Endothelial cell of umbilical vein (primary cell): Measurements from ENCODE around the gene TMEM87B. TPM values are rescaled to one million over a fixed set of nuclear protein-coding genes. Genes with fewer than 3 reads are reported as not detected.

Experiments
- BruUV-seq: library from RNA; stranded (reverse); fragments of 400-500 nt; replicated peaks from 2 replicates; lab custom pipeline; 2021; lab: Mats Ljungman, UMichigan
- CTCF ChIA-PET: fragments of 300-600, 350-600 bp; sonication (Branson Sonifier 250); formaldehyde crosslinking; loops from one replicate; lab custom pipeline; 2021; ENCODE audit warnings: antibody characterized with exemption, inconsistent platforms; lab: Charles Lee
- POLR2A ChIA-PET: fragments of 300-600, 350-600 bp; sonication (Branson Sonifier 250); formaldehyde crosslinking; loops from one replicate; lab custom pipeline; 2021; ENCODE audit warnings: antibody characterized with exemption, inconsistent platforms; lab: Charles Lee
- DNase-seq: peaks from one replicate; pipeline ENCODE4 v3.0.0-alpha.2; 2011; ENCODE audit warnings: low read depth, low spot score
- FAIRE-seq: peaks from 2 replicates; lab custom pipeline; 2011; peaks lifted over from hg19 to GRCh38; lab: Jason Lieb, UNC
- H2AFZ ChIP-seq: 2 replicates; pipeline ENCODE4 v1.6.0; 2012; ENCODE audit warnings: low read depth, low read length, control low read depth, inconsistent platforms
- H3K27ac ChIP-seq: 2 replicates; pipeline ENCODE4 v1.5.1; 2011; ENCODE audit warnings: low read depth, mild to moderate bottlenecking, control low read depth, low read length, moderate library complexity; ENCODE audit not compliant: insufficient read depth
- H3K27me3 ChIP-seq, 2 experiments: 2 replicates each; pipeline versions ENCODE4 v1.6.0 to v1.6.1; 2011; ENCODE audit warnings: low read length in 2 of 2, mixed read lengths in 1 of 2; ENCODE audit not compliant: control insufficient read depth in 2 of 2, insufficient read depth in 2 of 2
- H3K36me3 ChIP-seq, 2 experiments: 2 replicates in 1 of 2; 3 replicates in 1 of 2; pipeline ENCODE4 v1.5.1; 2011; ENCODE audit warnings: low read length in 2 of 2, mild to moderate bottlenecking in 1 of 2, moderate library complexity in 1 of 2; ENCODE audit not compliant: control insufficient read depth in 2 of 2, insufficient read depth in 2 of 2; ENCODE audit errors: extremely low read depth in 1 of 2
- H3K4me1 ChIP-seq: 3 replicates; pipeline ENCODE4 v1.5.1; 2011; ENCODE audit warnings: mild to moderate bottlenecking, low read length; ENCODE audit not compliant: control insufficient read depth, insufficient read depth; ENCODE audit errors: extremely low read depth
- H3K4me2 ChIP-seq: 2 replicates; pipeline ENCODE4 v1.6.1; 2011; ENCODE audit warnings: low read length, control low read depth, mixed read lengths; ENCODE audit not compliant: insufficient read depth
- H3K4me3 ChIP-seq, 3 experiments: fragments of 200-600 bp in 1 of 3; sonication (generic), shearing (Covaris generic) in 1 of 3; replicated peaks in 1 of 3; 2 replicates each; pipeline ENCODE4 v1.5.1; 2011 to 2016; ENCODE audit warnings: control low read depth in 3 of 3, low read length in 3 of 3, mild to moderate bottlenecking in 2 of 3, inconsistent platforms in 1 of 3, low read depth in 1 of 3, moderate library complexity in 1 of 3; ENCODE audit not compliant: insufficient read depth in 1 of 3
- H3K79me2 ChIP-seq: 2 replicates; pipeline ENCODE4 v1.6.0; 2012; ENCODE audit warnings: low read length, inconsistent platforms; ENCODE audit not compliant: control insufficient read depth, insufficient read depth
- H3K9ac ChIP-seq: replicated peaks from 2 replicates; pipeline ENCODE3; 2011; ENCODE audit warnings: low read length, control low read depth; ENCODE audit not compliant: insufficient read depth; ENCODE audit errors: extremely low read depth
- H3K9me1 ChIP-seq: replicated peaks from 3 replicates; pipeline ENCODE4 v1.6.0; 2011; ENCODE audit warnings: mild to moderate bottlenecking, low read length; ENCODE audit not compliant: control insufficient read depth, insufficient read depth; ENCODE audit errors: extremely low read depth
- H3K9me3 ChIP-seq: replicated peaks from 2 replicates; pipeline ENCODE4 v1.5.1; 2012; ENCODE audit warnings: low read length, inconsistent platforms; ENCODE audit not compliant: control insufficient read depth, insufficient read depth
- H4K20me1 ChIP-seq: replicated peaks from 2 replicates; pipeline ENCODE3; 2011; ENCODE audit warnings: mild to moderate bottlenecking, low read length; ENCODE audit not compliant: control insufficient read depth, insufficient read depth; ENCODE audit errors: extremely low read depth
- CTCF ChIP-seq, 2 donors: IDR thresholded peaks; 1 replicate in 1 of 2; 2 replicates in 1 of 2; pipeline ENCODE4 v1.5.1; 2011; ENCODE audit warnings: low read length in 2 of 2, mild to moderate bottlenecking in 2 of 2, moderate library complexity in 2 of 2, control low read depth in 1 of 2, inconsistent platforms in 1 of 2, low read depth in 1 of 2; ENCODE audit not compliant: insufficient read depth in 1 of 2; ENCODE audit errors: extremely low read depth in 1 of 2
- EZH2 ChIP-seq: IDR thresholded peaks from 2 replicates; pipeline ENCODE4 v1.6.1; 2012; ENCODE audit warnings: borderline replicate concordance, low read depth, mild to moderate bottlenecking, moderate library complexity, low read length, inconsistent platforms; ENCODE audit not compliant: severe bottlenecking
- FOS ChIP-seq: IDR thresholded peaks from 2 replicates; pipeline ENCODE4 v1.6.1; 2011; ENCODE audit warnings: mild to moderate bottlenecking, low read length, moderate library complexity, borderline replicate concordance; ENCODE audit not compliant: insufficient read depth
- GATA2 ChIP-seq: IDR thresholded peaks from 2 replicates; pipeline ENCODE4 v1.7.0; 2011; ENCODE audit warnings: low read depth, mild to moderate bottlenecking, moderate library complexity, mixed read lengths, low read length; ENCODE audit not compliant: insufficient read length, insufficient read depth
- JUN ChIP-seq: IDR thresholded peaks from 2 replicates; pipeline ENCODE4 v1.6.1; 2011; ENCODE audit warnings: borderline replicate concordance, low read depth; ENCODE audit not compliant: insufficient read length, insufficient read depth
- MAX ChIP-seq: IDR thresholded peaks from 2 replicates; pipeline ENCODE4 v1.6.1; 2011; ENCODE audit not compliant: insufficient read depth, insufficient read length
- MYC ChIP-seq: IDR thresholded peaks from one replicate; pipeline ENCODE4 v1.6.1; 2011; ENCODE audit warnings: mild to moderate bottlenecking, low read depth, low read length
- POLR2A ChIP-seq: IDR thresholded peaks from 2 replicates; pipeline ENCODE4 v1.6.1; 2012; ENCODE audit warnings: low read depth, mild to moderate bottlenecking, control low read depth, low read length
- POLR2AphosphoS5 ChIP-seq: IDR thresholded peaks from 2 replicates; pipeline ENCODE4 v1.6.1; 2012; ENCODE audit warnings: low read depth, mild to moderate bottlenecking, control low read depth, low read length, moderate library complexity; ENCODE audit not compliant: insufficient read depth
- dilution Hi-C: fragments of 300-500 bp; cut with MboI; formaldehyde crosslinking; loops from one replicate; pipeline ENCODE4 v1.15.0; 2019; ENCODE audit warnings: low sequenced_read_pairs; ENCODE audit not compliant: extremely low pct_ligation_motif_present
- intact Hi-C: fragments of 100-400 bp; cut with micrococcal nuclease; formaldehyde crosslinking; loops from one replicate; pipeline ENCODE4 v1.10.0; 2022
- polyA plus RNA-seq, 4 experiments: library from polyadenylated mRNA; depleted of rRNA in 3 of 4; stranded (reverse) in 3 of 4; unstranded in 1 of 4; fragments of >200 nt; gene quantifications; 2 replicates each; pipeline versions ENCODE4 v1.2.1 to v1.2.3, GENCODE V29; 2011 to 2012; ENCODE audit warnings: missing spikeins in 1 of 4
- total RNA-seq: library from RNA; stranded (reverse); gene quantifications from 2 replicates; pipeline ENCODE4 v1.2.3, GENCODE V29; 2021

The TMEM87B gene
- total and polyA plus RNA-seq, 2 donors (not counting 3 experiments of a cell fraction or from before 2014, with no cell fraction given), result 17.6 to 21.5 TPM

DNA sequence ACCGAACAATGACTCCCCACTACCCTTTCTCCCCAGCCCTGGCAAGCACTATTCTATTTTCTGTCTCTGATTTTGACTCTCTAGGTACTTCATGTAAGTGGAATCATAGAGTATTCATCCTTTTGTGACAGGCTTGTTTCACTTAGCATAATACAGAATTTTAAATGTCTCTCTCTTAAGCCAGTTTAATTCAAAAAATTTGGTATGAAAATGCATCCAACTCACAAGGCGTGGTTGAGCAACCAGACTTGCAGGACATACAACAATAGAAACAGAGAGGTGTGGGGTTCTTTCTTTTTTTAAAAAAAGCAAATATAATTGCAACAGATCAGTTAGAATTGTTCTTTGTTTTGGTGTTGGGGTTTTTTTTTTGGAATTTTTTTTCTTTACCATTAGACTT is 47.6 kb upstream of the TMEM87B start:
- no peak overlapping the region for H3K27ac ChIP-seq
- intact Hi-C loops (no loop called here), dilution Hi-C loops (no loop called here)
- ChIA-PET CTCF (no interaction called here), POLR2A (no interaction called here)
- peaks cover 7 to 25% of the 10 kb centered on the region in 2 experiments for H3K36me3 ChIP-seq
- H4K20me1 ChIP-seq, result no peaks in the 10 kb centered on the region
- no peak overlapping the region for H3K9ac ChIP-seq
- no peak overlapping the region for H3K4me2 ChIP-seq
- DNase-seq, result no peak
- no peaks in the 10 kb centered on the region for H3K9me1 ChIP-seq
- no peaks in the 10 kb centered on the region for H3K9me3 ChIP-seq
- H3K79me2 ChIP-seq, result no peaks in the 10 kb centered on the region
- H3K4me3 ChIP-seq, result no peak overlapping the region
- H3K27me3 ChIP-seq, result no peaks in the 10 kb centered on the region
- TF ChIP-seq MAX (no peak), GATA2 (no peak), CTCF (IDR thresholded peaks at IDR 0.05; ENCODE audit: extremely low read depth in 1 of 2, insufficient read depth in 1 of 2, low read depth in 1 of 2, low read length in 2 of 2) (no peak), JUN (no peak), POLR2A (no peak), MYC (no peak), POLR2AphosphoS5 (no peak), EZH2 (no peak), FOS (no peak)
- FAIRE-seq, result no peak
- no peaks in the 10 kb centered on the region for H3K4me1 ChIP-seq
- H2AFZ ChIP-seq, result no peak overlapping the region
- BruUV-seq, result no TSS peak
